Measurements from ENCODE around the gene SAA4.

- TF ChIP-seq CTCF (IDR thresholded peaks at IDR 0.05) = no peak
- TF ChIP-seq POLR2A (IDR thresholded peaks at IDR 0.05) = no peak
- no peak for TF ChIP-seq EP300 (IDR thresholded peaks at IDR 0.05)
- no peak for TF ChIP-seq POLR2AphosphoS5 (IDR thresholded peaks at IDR 0.05)
Observed at GRCh38 chr11:18254781-18255361, 18.3 kb upstream of the SAA4 start.

Measured in gastroesophageal sphincter (tissue), 3 donors.